H9 (cell line): Measurements from ENCODE around the gene MLPH. TPM values are rescaled to one million over a fixed set of nuclear protein-coding genes. Genes with fewer than 3 reads are reported as not detected.
A peak's percentile ranks its signal among the peaks of the same experiment; 100 is the strongest.

ENCODE experiments used
- DNase-seq: peaks from one replicate; pipeline ENCODE4 v3.0.0-alpha.2; 2017
- H2AFZ ChIP-seq: one replicate; pipeline ENCODE4 v1.6.1; 2013; ENCODE audit warnings: mild to moderate bottlenecking, low read length, control low read depth, moderate library complexity
- H2AK5ac ChIP-seq: 2 replicates; pipeline ENCODE4 v1.6.1; 2013; ENCODE audit warnings: low read length, control low read depth, mixed read lengths; ENCODE audit not compliant: insufficient read length
- H2BK120ac ChIP-seq: one replicate; pipeline ENCODE4 v1.6.1; 2013; ENCODE audit warnings: low read depth, mild to moderate bottlenecking, low read length, control low read depth, inconsistent platforms; ENCODE audit not compliant: poor library complexity, severe bottlenecking
- H2BK12ac ChIP-seq: 2 replicates; pipeline ENCODE4 v1.6.1; 2013; ENCODE audit warnings: low read length, control low read depth, mixed read lengths, low read depth; ENCODE audit not compliant: insufficient read length
- H2BK15ac ChIP-seq: 2 replicates; pipeline ENCODE4 v1.6.1; 2013; ENCODE audit warnings: low read depth, low read length, control low read depth
- H2BK20ac ChIP-seq: one replicate; pipeline ENCODE4 v1.6.1; 2013; ENCODE audit warnings: low read depth, mild to moderate bottlenecking, low read length, control low read depth, inconsistent platforms; ENCODE audit not compliant: poor library complexity, severe bottlenecking
- H2BK5ac ChIP-seq: 2 replicates; pipeline ENCODE4 v1.6.1; 2013; ENCODE audit warnings: low read length, control low read depth, mixed read lengths; ENCODE audit not compliant: insufficient read length
- H3K14ac ChIP-seq: 2 replicates; pipeline ENCODE4 v1.6.1; 2013; ENCODE audit warnings: low read length, control low read depth; ENCODE audit not compliant: insufficient read depth
- H3K18ac ChIP-seq: 2 replicates; pipeline ENCODE4 v1.6.1; 2013; ENCODE audit warnings: low read depth, mild to moderate bottlenecking, mixed read lengths, low read length, control low read depth; ENCODE audit not compliant: insufficient read length
- H3K23ac ChIP-seq: 2 replicates; pipeline ENCODE4 v1.6.1; 2013; ENCODE audit warnings: low read length, control low read depth, mixed read lengths, low read depth; ENCODE audit not compliant: insufficient read length
- H3K23me2 ChIP-seq: 2 replicates; pipeline ENCODE4 v1.6.1; 2013; ENCODE audit warnings: low read depth, mild to moderate bottlenecking, mixed read lengths, low read length, control low read depth; ENCODE audit not compliant: insufficient read length, poor library complexity, severe bottlenecking
- H3K27ac ChIP-seq: 2 replicates; pipeline ENCODE4 v1.5.1; 2013; ENCODE audit warnings: low read length, control low read depth, mixed read lengths, low read depth; ENCODE audit not compliant: insufficient read length
- H3K27me3 ChIP-seq: 2 replicates; pipeline ENCODE4 v1.6.1; 2013; ENCODE audit warnings: low read length, control low read depth, inconsistent platforms; ENCODE audit not compliant: insufficient read depth
- H3K4ac ChIP-seq: 2 replicates; pipeline ENCODE4 v1.6.1; 2013; ENCODE audit warnings: low read depth, mild to moderate bottlenecking, control low read depth, inconsistent platforms, low read length, moderate library complexity
- H3K4me1 ChIP-seq: 2 replicates; pipeline ENCODE4 v1.6.1; 2013; ENCODE audit warnings: low read length, control low read depth, inconsistent platforms; ENCODE audit not compliant: insufficient read depth
- H3K4me2 ChIP-seq: 2 replicates; pipeline ENCODE4 v1.6.1; 2013; ENCODE audit warnings: low read length, control low read depth, mixed read lengths; ENCODE audit not compliant: insufficient read length, insufficient read depth
- H3K56ac ChIP-seq: 2 replicates; pipeline ENCODE4 v1.6.1; 2013; ENCODE audit warnings: low read depth, mild to moderate bottlenecking, mixed read lengths, low read length, control low read depth; ENCODE audit not compliant: insufficient read length
- H3K79me1 ChIP-seq: 2 replicates; pipeline ENCODE4 v1.6.1; 2013; ENCODE audit warnings: low read depth, mild to moderate bottlenecking, moderate library complexity, low read length, control low read depth, inconsistent platforms; ENCODE audit not compliant: insufficient read depth, poor library complexity, severe bottlenecking
- H3K79me2 ChIP-seq: 2 replicates; pipeline ENCODE4 v1.6.1; 2013; ENCODE audit warnings: low read length, control low read depth, inconsistent platforms; ENCODE audit not compliant: insufficient read depth
- H3K9ac ChIP-seq: 2 replicates; pipeline ENCODE4 v1.6.1; 2013; ENCODE audit warnings: low read length, control low read depth, mixed read lengths; ENCODE audit not compliant: insufficient read length; ENCODE audit errors: extremely low read depth
- H3K9me3 ChIP-seq: one replicate; pipeline ENCODE4 v1.6.1; 2013; ENCODE audit warnings: low read depth, low read length, inconsistent platforms; ENCODE audit not compliant: control insufficient read depth
- H3T11ph ChIP-seq: one replicate; pipeline ENCODE4 v1.6.1; 2013; ENCODE audit warnings: mild to moderate bottlenecking, low read length, control low read depth, inconsistent platforms
- H4K20me1 ChIP-seq: one replicate; pipeline ENCODE4 v1.6.1; 2013; ENCODE audit not compliant: control insufficient read depth, insufficient read length, insufficient read depth
- H4K5ac ChIP-seq: 2 replicates; pipeline ENCODE4 v1.6.1; 2013; ENCODE audit warnings: low read depth, mild to moderate bottlenecking, mixed read lengths, low read length, control low read depth; ENCODE audit not compliant: insufficient read length
- H4K8ac ChIP-seq: replicated peaks from 2 replicates; pipeline ENCODE4 v1.6.1; 2013; ENCODE audit warnings: low read length, control low read depth, mixed read lengths, low read depth; ENCODE audit not compliant: insufficient read length
- H4K91ac ChIP-seq: 2 replicates; pipeline ENCODE4 v1.6.1; 2013; ENCODE audit warnings: low read depth, mild to moderate bottlenecking, moderate library complexity, mixed read lengths, low read length, control low read depth; ENCODE audit not compliant: insufficient read length
- H3K27ac Mint-ChIP-seq, 3 experiments: 2 replicates in 2 of 3; 3 replicates in 1 of 3; pipeline ENCODE4 v1.8.0; 2020 to 2021; ENCODE audit warnings: mixed read lengths in 3 of 3, mild to moderate bottlenecking in 1 of 3, moderate library complexity in 1 of 3
- H3K27me3 Mint-ChIP-seq: 2 replicates; pipeline ENCODE4 v1.8.0; 2021; ENCODE audit warnings: low read depth, mild to moderate bottlenecking, moderate library complexity, mixed read lengths
- H3K36me3 Mint-ChIP-seq, 3 experiments: 2 replicates in 2 of 3; 3 replicates in 1 of 3; pipeline ENCODE4 v1.8.0; 2020 to 2021; ENCODE audit warnings: low read depth in 3 of 3, mixed read lengths in 3 of 3; ENCODE audit not compliant: insufficient read depth in 1 of 3
- H3K4me1 Mint-ChIP-seq, 2 experiments: 2 replicates each; pipeline ENCODE4 v1.8.0; 2020; ENCODE audit warnings: mixed read lengths in 2 of 2
- H3K4me3 Mint-ChIP-seq, 2 experiments: 2 replicates in 1 of 2; 3 replicates in 1 of 2; pipeline ENCODE4 v1.8.0; 2020 to 2021; ENCODE audit warnings: mild to moderate bottlenecking in 2 of 2, mixed read lengths in 2 of 2, moderate library complexity in 1 of 2
- H3K9me3 Mint-ChIP-seq, 2 experiments: 2 replicates in 1 of 2; 3 replicates in 1 of 2; pipeline ENCODE4 v1.8.0; 2020; ENCODE audit warnings: mild to moderate bottlenecking in 2 of 2, mixed read lengths in 2 of 2, moderate library complexity in 1 of 2
- CTCF ChIP-seq: fragments of 200-600 bp; sonication (generic); conservative IDR thresholded peaks from 3 replicates; pipeline ENCODE4 v1.8.0; 2021; ENCODE audit warnings: antibody characterized with exemption, mild to moderate bottlenecking
- WGBS: extraction: QIAGEN DNeasy Blood & Tissue Kit; methylation state at CpG from one replicate; pipeline ENCODE4 v1.1.7; 2013; ENCODE audit warnings: missing lambda C conversion rate, low lambda C conversion rate, mixed read lengths; ENCODE audit not compliant: insufficient read length; ENCODE audit errors: extremely low coverage; 5-methylcytosine and 5-hydroxymethylcytosine counted together
- total RNA-seq: library from RNA; stranded (reverse); gene quantifications from 2 replicates; pipeline ENCODE4 v1.2.1, GENCODE V29; 2021

The MLPH gene
- total RNA-seq, 1 experiment from 2014 or later = 3.4 TPM

- Histone ChIP-seq H2BK5ac (no peak overlapping the region), H3T11ph (no peak overlapping the region), H3K79me1 (no peaks in the 10 kb centered on the region), H2BK20ac (no peak overlapping the region), H3K27ac (no peak overlapping the region), H2BK12ac (peak overlapping the region; percentile 74), H3K4ac (no peak overlapping the region), H3K56ac (no peak overlapping the region), H2BK120ac (no peak overlapping the region), H4K5ac (peak overlapping the region; percentile 50), H3K4me1 (peaks cover 11% of the 10 kb centered on the region; the same call in 1 of the 2 replicates), H3K9me3 (peaks cover 11% of the 10 kb centered on the region), H3K14ac (no peak overlapping the region; the same call in 1 of the 2 replicates), H3K9ac (no peak overlapping the region), H3K4me2 (no peak overlapping the region), H2AK5ac (no peak overlapping the region), H3K23ac (no peak overlapping the region), H4K8ac (no peak overlapping the region), H3K79me2 (no peaks in the 10 kb centered on the region), H3K18ac (peak overlapping the region; percentile 27), H2BK15ac (no peak overlapping the region), H2AFZ (no peak overlapping the region), H3K27me3 (peaks cover 17% of the 10 kb centered on the region; the same call in 1 of the 2 replicates), H4K91ac (no peak overlapping the region), H4K20me1 (no peaks in the 10 kb centered on the region), H3K23me2 (peaks cover 12% of the 10 kb centered on the region)
- Mint-ChIP-seq H3K36me3 (peaks cover 15 to 34% (median 24%) of the 10 kb centered on the region in 3 experiments), H3K4me1 (peaks cover 23 to 35% of the 10 kb centered on the region in 2 experiments), H3K27me3 (peaks cover 69% of the 10 kb centered on the region), H3K4me3 (no peak overlapping the region), H3K9me3 (peaks cover 19 to 24% of the 10 kb centered on the region in 2 experiments), H3K27ac (peak overlapping the region in 1 of 3 experiments; percentile 10; a peak in 2 of 7 replicates)
- DNase-seq = no peak
- TF ChIP-seq CTCF = no peak
- no CpG with 5 or more reads among the region's 6 CpGs for whole genome bisulfite sequencing
Measured at GRCh38 chr2:237488901-237489860, 2.1 kb downstream of the MLPH start.
